H1 (cell line): ENCODE results near the gene DSCAM. TPM values are rescaled to one million over a fixed set of nuclear protein-coding genes. Genes with fewer than 3 reads are reported as not detected.

Source experiments
- CTCF ChIA-PET: fragments of 300-600 bp; sonication (Branson Sonifier 250); formaldehyde crosslinking; loops from one replicate; lab custom pipeline; 2021; ENCODE audit not compliant: partially characterized antibody; lab: Charles Lee
- POLR2A ChIA-PET: fragments of 300-600 bp; sonication (Branson Sonifier 250); formaldehyde crosslinking; loops from one replicate; lab custom pipeline; 2021; ENCODE audit warnings: inconsistent platforms; ENCODE audit not compliant: partially characterized antibody; lab: Charles Lee
- DNase-seq, 2 experiments: peaks; one replicate each; pipeline versions ENCODE4 v3.0.0 to v3.0.0-alpha.2; 2010 to 2022; ENCODE audit warnings: low spot score in 2 of 2, low read depth in 1 of 2, mixed read lengths in 1 of 2
- FAIRE-seq: peaks from 2 replicates; lab custom pipeline; 2011; peaks lifted over from hg19 to GRCh38; lab: Jason Lieb, UNC
- H2AFZ ChIP-seq: 2 replicates; pipeline ENCODE4 v1.8.1; 2012; ENCODE audit warnings: low read length, inconsistent platforms
- H2AK5ac ChIP-seq: 2 replicates; pipeline ENCODE4 v1.6.1; 2013; ENCODE audit warnings: low read depth, low read length
- H2BK120ac ChIP-seq: replicated peaks from 2 replicates; pipeline ENCODE3; 2013; ENCODE audit warnings: low read depth, low read length, inconsistent platforms
- H2BK12ac ChIP-seq: 2 replicates; pipeline ENCODE4 v1.6.1; 2013; ENCODE audit warnings: low read depth, low read length
- H2BK15ac ChIP-seq: 2 replicates; pipeline ENCODE4 v1.6.1; 2013; ENCODE audit warnings: low read length
- H2BK20ac ChIP-seq: 2 replicates; pipeline ENCODE4 v1.6.1; 2013; ENCODE audit warnings: low read length
- H2BK5ac ChIP-seq: 2 replicates; pipeline ENCODE4 v1.6.1; 2013; ENCODE audit warnings: low read depth, low read length
- H3K14ac ChIP-seq: 2 replicates; pipeline ENCODE4 v1.6.1; 2013; ENCODE audit warnings: inconsistent platforms; ENCODE audit not compliant: insufficient read length
- H3K18ac ChIP-seq: 2 replicates; pipeline ENCODE4 v1.6.1; 2013; ENCODE audit warnings: low read length; ENCODE audit errors: extremely low read depth
- H3K23ac ChIP-seq: 2 replicates; pipeline ENCODE4 v1.6.1; 2013; ENCODE audit warnings: inconsistent platforms; ENCODE audit not compliant: insufficient read length
- H3K23me2 ChIP-seq: 2 replicates; pipeline ENCODE4 v1.6.1; 2013; ENCODE audit warnings: low read depth, low read length
- H3K27ac ChIP-seq: 2 replicates; pipeline ENCODE4 v1.6.1; 2011; ENCODE audit warnings: low read depth, low read length, inconsistent platforms
- H3K27me3 ChIP-seq, 4 experiments: replicated peaks in 1 of 4; 1 replicate in 1 of 4; 2 replicates in 3 of 4; pipeline versions ENCODE4 v1.6.1 to v1.8.1; 2011 to 2013; ENCODE audit warnings: low read length in 3 of 4, mild to moderate bottlenecking in 3 of 4, inconsistent platforms in 2 of 4, mixed read lengths in 2 of 4, moderate library complexity in 1 of 4; ENCODE audit not compliant: control insufficient read depth in 3 of 4, insufficient read depth in 3 of 4; ENCODE audit errors: extremely low read depth in 1 of 4
- H3K36me3 ChIP-seq, 4 experiments: 2 replicates each; pipeline versions ENCODE4 v1.6.1 to v1.8.1; 2011 to 2013; ENCODE audit warnings: mild to moderate bottlenecking in 4 of 4, low read length in 3 of 4, moderate library complexity in 2 of 4, control low read depth in 1 of 4, inconsistent platforms in 1 of 4; ENCODE audit not compliant: insufficient read depth in 4 of 4, control insufficient read depth in 2 of 4
- H3K4ac ChIP-seq: replicated peaks from 2 replicates; pipeline ENCODE3; 2013; ENCODE audit warnings: low read length, low read depth, mixed read lengths, inconsistent platforms; ENCODE audit not compliant: insufficient read length
- H3K4me1 ChIP-seq, 4 experiments: replicated peaks in 1 of 4; 1 replicate in 1 of 4; 2 replicates in 3 of 4; pipeline versions ENCODE4 v1.6.1 to v1.8.1; 2011 to 2013; ENCODE audit warnings: low read length in 3 of 4, inconsistent platforms in 2 of 4, mixed read lengths in 1 of 4; ENCODE audit not compliant: insufficient read depth in 4 of 4, control insufficient read depth in 3 of 4
- H3K4me2 ChIP-seq, 2 experiments: 2 replicates each; pipeline versions ENCODE4 v1.6.1 to v1.8.1; 2011 to 2013; ENCODE audit warnings: low read depth in 2 of 2, low read length in 2 of 2, control low read depth in 1 of 2, inconsistent platforms in 1 of 2, mild to moderate bottlenecking in 1 of 2; ENCODE audit not compliant: insufficient read depth in 1 of 2
- H3K4me3 ChIP-seq, 4 experiments: fragments of 200-600, 300-600 bp in 1 of 4; sonication (generic), shearing (Covaris generic), sonication (Bioruptor Twin) in 1 of 4; 2 replicates each; pipeline versions ENCODE4 v1.5.1 to v1.8.1; 2011 to 2016; ENCODE audit warnings: low read length in 4 of 4, low read depth in 3 of 4, control low read depth in 2 of 4, inconsistent platforms in 2 of 4, mild to moderate bottlenecking in 2 of 4, mixed read lengths in 1 of 4, moderate library complexity in 1 of 4; ENCODE audit not compliant: insufficient read depth in 2 of 4; ENCODE audit errors: extremely low read depth in 1 of 4
- H3K56ac ChIP-seq: replicated peaks from 2 replicates; pipeline ENCODE3; 2013; ENCODE audit warnings: low read depth, mild to moderate bottlenecking, mixed read lengths, low read length, inconsistent platforms; ENCODE audit not compliant: insufficient read length
- H3K79me1 ChIP-seq: 2 replicates; pipeline ENCODE4 v1.6.1; 2013; ENCODE audit warnings: low read depth, low read length, control low read depth
- H3K79me2 ChIP-seq, 2 experiments: 2 replicates each; pipeline versions ENCODE4 v1.6.1 to v1.8.1; 2012 to 2013; ENCODE audit warnings: low read length in 2 of 2, mild to moderate bottlenecking in 2 of 2, inconsistent platforms in 1 of 2; ENCODE audit not compliant: insufficient read depth in 2 of 2, control insufficient read depth in 1 of 2
- H3K9ac ChIP-seq, 4 experiments: replicated peaks in 1 of 4; 1 replicate in 1 of 4; 2 replicates in 3 of 4; pipeline versions ENCODE4 v1.6.1 to v1.8.1; 2011 to 2013; ENCODE audit warnings: low read depth in 3 of 4, low read length in 3 of 4, control low read depth in 2 of 4, mild to moderate bottlenecking in 2 of 4, moderate library complexity in 2 of 4, inconsistent platforms in 1 of 4; ENCODE audit errors: extremely low read depth in 1 of 4
- H3K9me3 ChIP-seq, 2 experiments: 2 replicates each; pipeline versions ENCODE4 v1.6.1 to v1.8.1; 2012 to 2013; ENCODE audit warnings: mild to moderate bottlenecking in 2 of 2, moderate library complexity in 2 of 2, control low read depth in 1 of 2, inconsistent platforms in 1 of 2, low read depth in 1 of 2, low read length in 1 of 2, mixed read lengths in 1 of 2; ENCODE audit not compliant: insufficient read depth in 2 of 2
- H4K20me1 ChIP-seq, 2 experiments: replicated peaks in 1 of 2; 2 replicates each; pipeline versions ENCODE3 to v1.8.1; 2011 to 2013; ENCODE audit warnings: inconsistent platforms in 2 of 2, low read length in 2 of 2, mild to moderate bottlenecking in 1 of 2; ENCODE audit not compliant: insufficient read depth in 2 of 2, control insufficient read depth in 1 of 2
- H4K5ac ChIP-seq: 2 replicates; pipeline ENCODE4 v1.6.1; 2013; ENCODE audit warnings: low read length, low read depth, mixed read lengths, inconsistent platforms; ENCODE audit not compliant: insufficient read length
- H4K8ac ChIP-seq: 2 replicates; pipeline ENCODE4 v1.8.0; 2013; ENCODE audit warnings: mild to moderate bottlenecking, moderate library complexity, low read length, inconsistent platforms; ENCODE audit not compliant: insufficient read depth; ENCODE audit errors: extremely low read depth
- H4K91ac ChIP-seq: replicated peaks from 2 replicates; pipeline ENCODE3; 2013; ENCODE audit warnings: low read length, mixed read lengths, inconsistent platforms; ENCODE audit not compliant: insufficient read length
- RXRA ChIP-seq: IDR thresholded peaks from 2 replicates; pipeline ENCODE4 v1.6.1; 2011; ENCODE audit warnings: low read depth, mild to moderate bottlenecking, low read length, moderate library complexity; ENCODE audit not compliant: insufficient read depth
- SIN3A ChIP-seq, 2 experiments: IDR thresholded peaks in 1 of 2; conservative IDR thresholded peaks in 1 of 2; 2 replicates each; pipeline ENCODE4 v1.6.1; 2011 to 2012; ENCODE audit warnings: low read length in 2 of 2, improper control_type of control experiment in 1 of 2, low read depth in 1 of 2, mild to moderate bottlenecking in 1 of 2
- WGBS, 2 experiments: shearing (Covaris generic) in 1 of 2; methylation state at CpG; one replicate each; pipeline versions ENCODE4 v1.1.6 to v1.1.7; 2013 to 2015; ENCODE audit warnings: low lambda C conversion rate in 2 of 2, mixed read lengths in 2 of 2, inconsistent platforms in 1 of 2, low coverage in 1 of 2, missing lambda C conversion rate in 1 of 2; ENCODE audit not compliant: insufficient replicate concordance in 2 of 2, insufficient coverage in 1 of 2, insufficient read length in 1 of 2; ENCODE audit errors: extremely low coverage in 1 of 2, missing lambda C conversion rate in 1 of 2; 5-methylcytosine and 5-hydroxymethylcytosine counted together
- polyA plus RNA-seq, 7 experiments: library from polyadenylated mRNA; depleted of rRNA in 3 of 7; stranded (reverse) in 5 of 7; unstranded in 2 of 7; fragments of >200 nt in 5 of 7; fragments of 200-250 nt in 2 of 7; gene quantifications; 1 replicate in 5 of 7; 2 replicates in 1 of 7; 4 replicates in 1 of 7; pipeline versions ENCODE4 v1.2.1 to v1.2.3, GENCODE V29; 2011 to 2013; ENCODE audit warnings: missing spikeins in 2 of 7, mixed read lengths in 2 of 7
- total RNA-seq: library from RNA; stranded (reverse); fragmentation: NEBNext Ultra II Directional; extraction: Animal tissue kit (Norgen Biotek cat#: 25700); gene quantifications from 2 replicates; pipeline ENCODE4 v1.2.1, GENCODE V29; 2021

Gene DSCAM
- total and polyA plus RNA-seq, 2 of the 8 experiments (the other 6 are each of a cell fraction or from before 2014, with no cell fraction given) = 0.02 to 0.15 TPM

DNA sequence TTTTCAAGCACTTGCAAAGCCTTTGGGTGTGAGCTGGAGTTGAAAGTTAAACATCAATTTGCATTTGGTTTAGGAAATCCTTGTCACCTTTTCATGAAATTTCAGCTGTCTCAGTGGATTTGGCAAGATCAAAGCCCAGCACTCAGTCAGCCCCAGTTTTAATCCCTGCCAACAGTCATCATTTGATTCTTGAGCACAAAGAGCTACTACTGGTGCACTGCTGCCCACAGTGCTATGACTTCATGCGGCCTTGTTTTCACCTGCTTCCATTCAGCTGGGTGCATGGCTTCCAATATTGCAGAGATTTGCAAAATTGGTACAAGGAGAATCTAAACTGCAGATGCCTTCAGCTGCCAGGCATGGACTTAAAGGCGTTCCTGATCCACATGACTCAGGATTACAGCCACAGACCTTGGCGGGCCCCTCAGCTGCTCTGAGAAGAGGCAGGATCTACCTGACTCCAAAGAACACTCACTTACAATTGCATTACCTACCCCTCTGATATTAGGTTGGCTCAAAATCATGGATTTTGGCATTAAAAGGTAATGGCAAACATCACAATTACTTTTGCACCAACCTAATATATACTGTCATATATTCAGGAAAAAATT is 259.1 kb downstream of the DSCAM start:
- no peaks in the 10 kb centered on the region for H3K79me1 ChIP-seq
- H3K27ac ChIP-seq = no peak overlapping the region
- no peaks in the 10 kb centered on the region for H3K9me3 ChIP-seq
- H3K4ac ChIP-seq = no peak overlapping the region
- no peak overlapping the region for H4K5ac ChIP-seq
- TF ChIP-seq SIN3A (conservative IDR thresholded peaks at IDR 0.05 in 1 of 2, IDR thresholded peaks at IDR 0.05 in 1 of 2; ENCODE audit: low read depth in 1 of 2, low read length in 2 of 2) = no peak
- no peak for TF ChIP-seq RXRA
- TF ChIP-seq, all 59 proteins: peak for 0
- Histone ChIP-seq H2BK15ac (no peak overlapping the region), H4K91ac (no peak overlapping the region), H3K23ac (no peak overlapping the region), H4K20me1 (no peaks in the 10 kb centered on the region), H3K4me2 (no peak overlapping the region), H4K8ac (no peak overlapping the region), H2AK5ac (no peak overlapping the region), H3K79me2 (no peaks in the 10 kb centered on the region), H3K36me3 (no peaks in the 10 kb centered on the region), H2AFZ (peak overlapping the region; percentile 29; the same call in 1 of the 2 replicates), H3K4me3 (no peak overlapping the region), H3K27me3 (peaks cover 0 to 1% (median 0%) of the 10 kb centered on the region in 4 experiments; a peak in 1 of 7 replicates), H3K9ac (no peak overlapping the region), H3K23me2 (no peaks in the 10 kb centered on the region), H3K18ac (no peak overlapping the region), H3K56ac (no peak overlapping the region), H2BK12ac (no peak overlapping the region), H3K4me1 (peaks cover 0 to 3% (median 0%) of the 10 kb centered on the region in 4 experiments; a peak in 3 of 7 replicates), H3K14ac (no peak overlapping the region), H2BK5ac (no peak overlapping the region), H2BK120ac (no peak overlapping the region), H2BK20ac (no peak overlapping the region)
- no peak for FAIRE-seq
- 87% methylated on average over 3 of the region's 3 CpGs; no CpG with 5 or more reads in 1 of the 2 experiments for WGBS, 2 experiments
- no peak for DNase-seq
- ChIA-PET CTCF (no interaction called here), POLR2A (no interaction called here)
